ENCODE data around the gene CARM1.
"Not testable (repeated sequence)": the region's sequence is repeated elsewhere in the genome, so short reads cannot be mapped to it uniquely, and the experiment has no call there.

Gene CARM1

GRCh38 chr19:10876459-10877240, 5.3 kb downstream of the CARM1 start:
- no peak for DNase-seq

GRCh38 chr19:10877608-10878007, 6.3 kb downstream of the CARM1 start:
- not testable (repeated sequence) for DNase-seq

GRCh38 chr19:10878253-10878652, 6.9 kb downstream of the CARM1 start:
- no peak for DNase-seq

GRCh38 chr19:10881403-10882107, 10.2 kb downstream of the CARM1 start:
- DNase-seq: no peak

- DNase-seq: no peak
Observed at GRCh38 chr19:10882108-10882457, 10.7 kb downstream of the CARM1 start.

- DNase-seq: no peak
Observed at GRCh38 chr19:10884274-10884673, 12.9 kb downstream of the CARM1 start.

- no peak for DNase-seq
Observed at GRCh38 chr19:10885201-10886169, 14.1 kb downstream of the CARM1 start.

GRCh38 chr19:10887616-10888367, 16.4 kb downstream of the CARM1 start:
- no peak for DNase-seq

- peak; percentile 70 for DNase-seq
Observed at GRCh38 chr19:10888421-10888866, 17.1 kb downstream of the CARM1 start.

- DNase-seq: no peak
Observed at GRCh38 chr19:10889880-10890279, 18.5 kb downstream of the CARM1 start.

GRCh38 chr19:10891405-10892086, 20.2 kb downstream of the CARM1 start:
- DNase-seq: no peak

GRCh38 chr19:10892256-10892655, 20.9 kb downstream of the CARM1 start:
- peak; percentile 54 for DNase-seq

- no peak for DNase-seq
Observed at GRCh38 chr19:10894911-10895213, 23.5 kb downstream of the CARM1 start.

- no peak for DNase-seq
Observed at GRCh38 chr19:10895363-10895762, 24.0 kb downstream of the CARM1 start.

- DNase-seq: no peak
Observed at GRCh38 chr19:10895920-10896319, 24.6 kb downstream of the CARM1 start.

GRCh38 chr19:10896851-10897526, 25.6 kb downstream of the CARM1 start:
- DNase-seq: no peak

- DNase-seq: no peak
Observed at GRCh38 chr19:10898633-10899032, 27.3 kb downstream of the CARM1 start.

- DNase-seq: no peak
Observed at GRCh38 chr19:10899151-10899653, 27.8 kb downstream of the CARM1 start.

GRCh38 chr19:10907925-10908324, 36.6 kb downstream of the CARM1 start:
- no peak for DNase-seq

- DNase-seq: no peak
Observed at GRCh38 chr19:10908380-10908960, 37.1 kb downstream of the CARM1 start.
